ENCODE data around the gene SPOCK2.

GRCh38 chr10:72062832-72063702 lies 25.3 kb downstream of the SPOCK2 start:
- TF ChIP-seq, protein P1, sequence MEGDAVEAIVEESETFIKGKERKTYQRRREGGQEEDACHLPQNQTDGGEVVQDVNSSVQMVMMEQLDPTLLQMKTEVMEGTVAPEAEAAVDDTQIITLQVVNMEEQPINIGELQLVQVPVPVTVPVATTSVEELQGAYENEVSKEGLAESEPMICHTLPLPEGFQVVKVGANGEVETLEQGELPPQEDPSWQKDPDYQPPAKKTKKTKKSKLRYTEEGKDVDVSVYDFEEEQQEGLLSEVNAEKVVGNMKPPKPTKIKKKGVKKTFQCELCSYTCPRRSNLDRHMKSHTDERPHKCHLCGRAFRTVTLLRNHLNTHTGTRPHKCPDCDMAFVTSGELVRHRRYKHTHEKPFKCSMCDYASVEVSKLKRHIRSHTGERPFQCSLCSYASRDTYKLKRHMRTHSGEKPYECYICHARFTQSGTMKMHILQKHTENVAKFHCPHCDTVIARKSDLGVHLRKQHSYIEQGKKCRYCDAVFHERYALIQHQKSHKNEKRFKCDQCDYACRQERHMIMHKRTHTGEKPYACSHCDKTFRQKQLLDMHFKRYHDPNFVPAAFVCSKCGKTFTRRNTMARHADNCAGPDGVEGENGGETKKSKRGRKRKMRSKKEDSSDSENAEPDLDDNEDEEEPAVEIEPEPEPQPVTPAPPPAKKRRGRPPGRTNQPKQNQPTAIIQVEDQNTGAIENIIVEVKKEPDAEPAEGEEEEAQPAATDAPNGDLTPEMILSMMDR (IDR thresholded peaks at IDR 0.05), result no peak
- no peak for TF ChIP-seq POLR2A (IDR thresholded peaks at IDR 0.05)
